ENCODE measurements around the gene HMGA1. TPM values are rescaled to one million over a fixed set of nuclear protein-coding genes. Genes with fewer than 3 reads are reported as not detected.

Gene HMGA1
- total RNA-seq, 1 donor from 2014 or later: 54.7 TPM

GRCh38 chr6:34295721-34296120 lies 59.0 kb downstream of the HMGA1 start:
- ATAC-seq (no peak), DNase-seq (no peak)
- intact Hi-C loops (cut with DNase I): no loop called here
- Histone ChIP-seq H3K9me3 (no peaks in the 10 kb centered on the region), H3K36me3 (peaks cover 33% of the 10 kb centered on the region), H3K27ac (no peak overlapping the region), H3K27me3 (no peaks in the 10 kb centered on the region), H3K4me3 (no peak overlapping the region), H3K4me1 (no peaks in the 10 kb centered on the region)
- no peak for TF ChIP-seq CTCF (IDR thresholded peaks at IDR 0.05)

Small RNA genes lying within 50 kb of the gene (microRNA-seq; reads per million reads assigned to microRNA genes)
- not detected for gene MIR6835 (ENCODE audit: borderline microRNAs expressed)

Other genes starting within 250 kb of the HMGA1 start
- 0.29 TPM for gene GRM4, start 90.8 kb upstream of the HMGA1 start, total RNA-seq
- gene SMIM29, start 12.1 kb downstream of the HMGA1 start, total RNA-seq: 32.6 TPM
- 29.1 TPM for gene NUDT3, start 155.8 kb downstream of the HMGA1 start, total RNA-seq
- gene RPS10, start 189.2 kb downstream of the HMGA1 start, total RNA-seq: 875 TPM
- not detected for gene PACSIN1, start 229.2 kb downstream of the HMGA1 start, total RNA-seq